HG03066 (cell line): ENCODE data around the gene SPRY1.

Source experiments
- ATAC-seq: cut with Tn5 transposase; IDR thresholded peaks from one replicate; pipeline ENCODE4 v1.9.1; 2021; ENCODE audit warnings: low read depth; ENCODE audit not compliant: unreplicated experiment

The SPRY1 gene

GRCh38 chr4:123435246-123436113 lies 38.9 kb downstream of the SPRY1 start:
- no peak for ATAC-seq

- no peak for ATAC-seq
Observed at GRCh38 chr4:123438031-123438430, 41.4 kb downstream of the SPRY1 start.

DNA sequence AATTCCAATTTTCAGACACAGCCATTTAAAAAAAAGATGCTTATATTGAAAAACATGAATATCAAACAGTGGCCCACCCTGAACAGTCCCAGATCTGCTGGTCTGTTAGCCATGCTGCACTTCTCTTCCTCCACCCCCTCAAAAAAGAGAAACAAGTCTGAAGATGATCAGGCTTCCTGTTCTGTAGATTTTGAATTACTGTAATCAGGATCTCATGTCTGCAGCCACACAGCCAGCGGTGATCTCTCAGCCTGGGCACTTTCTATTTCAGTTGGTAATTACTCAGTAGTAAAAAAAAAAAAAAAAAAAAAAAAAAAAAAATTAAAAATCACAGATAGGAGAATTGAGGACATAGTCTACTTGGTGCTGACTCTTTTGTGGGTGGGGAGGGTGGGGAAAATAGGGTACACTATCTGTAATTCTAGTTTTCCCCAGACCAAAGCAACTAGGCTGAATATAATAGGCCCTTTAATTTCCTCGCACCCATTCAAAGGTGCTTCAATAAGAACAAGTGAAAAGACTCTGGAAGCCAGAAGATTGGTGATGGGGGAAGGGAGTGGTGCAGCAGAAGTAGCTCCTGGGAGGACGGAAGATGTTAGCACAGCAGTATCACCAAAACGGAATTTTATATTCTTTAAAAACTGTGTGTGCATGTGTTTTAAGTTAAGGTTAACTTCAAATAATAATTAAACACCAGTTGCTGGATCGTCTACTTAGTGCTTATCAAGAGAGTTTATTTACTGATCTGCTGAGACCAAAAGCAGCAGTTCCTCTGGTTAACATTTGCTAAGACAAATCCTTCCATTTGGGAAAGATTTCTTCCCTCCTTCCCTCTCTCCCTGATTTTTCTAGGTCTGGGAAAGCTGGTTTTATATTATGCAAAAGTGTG lies 47.0 kb downstream of the SPRY1 start:
- peak; percentile 60 for ATAC-seq

GRCh38 chr4:123444290-123444731 lies 47.7 kb downstream of the SPRY1 start:
- peak; percentile 77 for ATAC-seq

- no peak for ATAC-seq
Observed at GRCh38 chr4:123446865-123447474, 50.4 kb downstream of the SPRY1 start.

DNA sequence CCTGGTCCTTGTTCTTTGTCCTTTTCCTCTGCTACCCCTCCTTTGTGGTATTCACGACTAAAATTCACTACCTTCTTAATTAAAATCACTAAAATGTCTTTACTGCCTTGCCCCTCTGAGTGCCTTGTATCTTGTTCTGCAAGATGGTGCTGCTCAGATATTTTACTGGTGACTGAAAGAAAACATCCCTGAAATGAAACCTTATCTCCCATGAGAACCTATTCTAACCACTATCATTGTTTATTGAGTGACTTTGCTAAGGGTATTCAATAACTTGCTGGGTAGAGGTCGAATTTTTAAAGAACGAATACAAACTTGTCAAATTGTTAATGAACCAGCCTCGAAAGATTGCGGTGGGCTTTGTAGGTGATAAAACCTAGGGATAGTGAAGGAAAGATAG lies 52.8 kb downstream of the SPRY1 start:
- no peak for ATAC-seq

DNA sequence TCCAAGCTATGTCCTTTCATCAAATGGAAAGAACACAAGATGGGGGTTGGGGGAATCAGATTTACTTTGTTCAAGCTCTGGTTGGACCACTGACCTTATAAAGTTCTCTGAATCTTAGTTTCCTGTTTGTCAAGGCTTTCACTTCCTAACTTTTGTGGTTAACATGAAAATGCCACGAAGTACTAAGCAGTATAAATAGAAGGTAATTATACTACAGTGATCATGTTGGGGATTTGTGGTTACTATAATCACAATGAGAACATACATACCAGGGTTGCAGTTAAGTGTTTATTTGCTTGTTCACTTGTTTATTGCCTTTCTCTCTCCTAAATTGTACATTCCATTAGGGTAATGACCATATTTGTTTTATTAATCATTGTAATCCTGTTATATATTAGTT lies 53.2 kb downstream of the SPRY1 start:
- peak; percentile 86 for ATAC-seq

GRCh38 chr4:123450393-123450792 lies 53.8 kb downstream of the SPRY1 start:
- no peak for ATAC-seq

DNA sequence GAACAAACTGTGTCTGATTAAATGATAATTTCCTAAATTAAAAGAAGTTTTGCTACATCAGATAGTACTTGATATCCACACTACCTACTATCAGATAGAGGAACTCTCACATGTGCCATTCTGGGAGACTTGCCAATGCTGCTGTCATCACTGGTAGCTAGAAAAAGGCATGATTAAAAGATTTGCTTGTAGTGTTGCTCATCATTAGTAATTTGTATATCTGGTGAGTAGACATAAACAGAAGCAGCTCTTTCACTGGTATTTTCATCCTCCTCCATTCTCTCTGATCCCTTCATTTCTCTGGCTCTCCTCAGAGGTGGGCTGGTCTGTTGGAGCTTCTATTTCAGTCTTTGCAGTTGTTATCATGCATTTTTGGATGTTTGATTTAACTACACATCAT lies 56.0 kb downstream of the SPRY1 start:
- no peak for ATAC-seq

GRCh38 chr4:123453061-123453680 lies 56.6 kb downstream of the SPRY1 start:
- ATAC-seq = no peak
